Thyroid gland (tissue), 4 donors: ENCODE data around the gene PHC2.

Experiments
- CTCF ChIP-seq, 6 experiments: fragments of 200-600 bp in 3 of 6; fragments of 450-650 bp in 3 of 6; sonication (generic) in 3 of 6; IDR thresholded peaks; one replicate each; pipeline ENCODE4 v1.5.1; 2016 to 2019; ENCODE audit warnings: antibody characterized with exemption in 6 of 6, mild to moderate bottlenecking in 2 of 6, inconsistent platforms in 1 of 6, moderate library complexity in 1 of 6
- POLR2A ChIP-seq, 2 donors: fragments of 450-650 bp; IDR thresholded peaks; one replicate each; pipeline ENCODE4 v1.6.1; 2017; ENCODE audit warnings: antibody characterized with exemption in 2 of 2, mild to moderate bottlenecking in 2 of 2, moderate library complexity in 1 of 2

GRCh38 chr1:33338048-33338439 is 92.9 kb downstream of the PHC2 start:
- TF ChIP-seq CTCF (IDR thresholded peaks at IDR 0.05) (no peak), POLR2A (IDR thresholded peaks at IDR 0.05) (no peak)
